ENCODE results near the gene AFG3L2.

Gene AFG3L2

GRCh38 chr18:12324991-12325725 is 51.9 kb downstream of the AFG3L2 start:
- no peak for DNase-seq (ENCODE audit: low read depth)

DNA sequence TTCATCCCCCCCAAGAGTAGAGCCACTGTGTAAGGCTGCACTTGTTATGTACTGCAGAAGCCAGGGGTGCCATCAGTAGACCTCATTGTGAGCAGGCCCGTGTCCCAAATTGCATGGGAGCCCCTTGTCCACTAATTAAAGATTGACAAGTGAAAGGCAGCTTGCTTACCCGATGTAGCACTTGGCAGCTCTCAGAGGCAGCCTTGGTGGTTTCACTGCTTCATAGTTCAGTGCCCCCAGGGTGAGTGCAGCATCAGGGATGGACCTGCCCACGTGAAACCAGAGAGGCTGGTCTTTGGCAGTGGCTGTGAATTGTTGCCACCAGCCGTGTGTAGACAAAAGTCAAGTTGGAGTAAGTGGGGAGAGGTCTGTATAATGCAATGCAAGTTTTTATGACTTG is 55.7 kb downstream of the AFG3L2 start:
- no peak for DNase-seq (ENCODE audit: low read depth)

DNA sequence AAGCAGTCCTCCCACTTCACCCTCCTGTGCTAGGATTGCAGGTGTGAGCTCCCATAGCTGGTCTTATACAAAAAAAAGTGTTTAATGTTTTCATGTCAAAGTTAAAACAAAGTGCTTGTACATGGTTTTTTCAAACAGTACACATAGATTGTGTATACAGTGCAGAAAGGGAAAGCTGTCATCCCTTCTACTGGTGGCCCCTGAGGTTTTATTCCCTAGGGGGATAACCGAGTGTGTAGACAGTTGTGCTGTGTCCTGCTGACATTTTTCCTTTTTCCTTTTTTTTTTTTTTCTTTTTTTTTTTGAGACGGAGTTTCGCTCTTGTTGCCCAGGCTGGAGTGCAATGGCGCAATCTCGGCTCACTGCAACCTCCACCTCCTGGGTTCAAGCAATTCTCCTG is 58.2 kb downstream of the AFG3L2 start:
- no peak for DNase-seq (ENCODE audit: low read depth)

- DNase-seq (ENCODE audit: low read depth): no peak
These were observed 58.7 kb downstream of the AFG3L2 start for GRCh38 chr18:12318334-12318697.

- no peak for DNase-seq (ENCODE audit: low read depth)
These were observed 59.2 kb downstream of the AFG3L2 start for GRCh38 chr18:12317664-12318333.

DNA sequence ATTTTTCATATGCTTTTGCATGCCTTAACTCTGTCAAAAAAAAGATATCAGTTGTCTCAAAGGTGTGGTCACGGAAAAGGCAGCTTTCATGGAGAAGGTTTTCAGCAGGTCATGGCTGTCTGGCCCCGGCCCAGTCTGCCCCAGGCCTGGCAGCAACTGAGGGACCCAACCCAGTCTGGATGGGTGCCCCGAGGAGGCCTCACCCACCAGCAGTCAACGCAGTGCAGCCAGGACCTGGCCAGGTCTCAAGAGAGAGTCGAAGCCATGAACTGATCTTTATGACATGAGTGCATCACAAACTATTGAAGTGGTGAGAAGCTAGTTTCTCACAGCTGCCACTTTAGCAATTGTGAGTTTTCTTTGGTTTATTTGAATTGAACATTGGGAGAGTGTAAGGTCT is 61.1 kb downstream of the AFG3L2 start:
- DNase-seq (ENCODE audit: low read depth): no peak

DNA sequence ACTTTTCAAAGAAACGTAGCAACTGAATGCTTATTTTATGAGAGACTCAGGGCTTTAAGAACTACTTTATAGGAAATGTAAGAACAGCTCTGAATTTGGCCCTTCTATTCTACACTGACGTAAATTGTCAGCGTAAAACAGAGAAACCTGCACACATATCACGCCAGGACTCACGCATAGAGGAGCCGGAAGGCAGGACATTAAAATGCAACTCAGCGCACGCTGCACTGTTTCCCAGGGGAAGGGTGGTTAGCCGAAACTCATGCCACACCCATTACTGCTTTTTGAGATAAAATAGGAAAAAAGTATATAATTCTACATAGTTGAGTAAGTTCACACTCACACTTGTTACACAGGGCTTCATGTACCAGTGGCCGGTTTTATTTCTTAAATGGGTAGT is 61.5 kb downstream of the AFG3L2 start:
- no peak for DNase-seq (ENCODE audit: low read depth)

DNA sequence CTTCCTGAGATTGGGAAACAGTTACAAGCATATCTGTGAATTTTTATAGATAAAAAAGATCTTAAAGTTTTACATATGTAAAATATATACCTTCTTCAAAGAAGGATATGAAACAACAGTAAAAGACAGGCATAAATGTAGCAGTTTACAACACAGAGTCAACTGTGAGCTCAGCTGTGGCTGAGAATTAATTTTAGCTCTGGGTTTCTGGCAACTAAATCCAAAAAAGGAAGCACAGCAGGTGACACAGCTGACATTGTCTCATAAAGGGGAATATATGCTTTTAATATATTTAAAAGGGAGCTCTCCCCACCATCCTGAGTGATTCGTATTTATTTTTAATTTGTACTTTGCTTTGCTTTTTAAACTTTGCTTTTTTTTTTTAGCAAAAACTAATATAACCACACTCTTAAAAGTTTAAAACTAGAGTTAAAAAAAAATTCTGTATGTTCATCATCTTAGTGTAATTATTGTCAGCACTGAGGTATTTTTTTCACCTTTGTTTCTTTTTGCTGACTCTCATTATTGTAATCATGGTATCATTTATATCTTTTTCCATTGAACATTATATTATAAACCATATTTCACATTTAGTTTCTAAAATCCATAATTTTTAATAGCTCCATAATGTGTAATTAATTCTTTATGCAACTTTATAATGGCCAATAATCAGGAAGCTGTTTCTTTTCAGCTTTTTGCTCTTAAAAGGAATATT is 62.3 kb downstream of the AFG3L2 start:
- no peak for DNase-seq (ENCODE audit: low read depth)

DNA sequence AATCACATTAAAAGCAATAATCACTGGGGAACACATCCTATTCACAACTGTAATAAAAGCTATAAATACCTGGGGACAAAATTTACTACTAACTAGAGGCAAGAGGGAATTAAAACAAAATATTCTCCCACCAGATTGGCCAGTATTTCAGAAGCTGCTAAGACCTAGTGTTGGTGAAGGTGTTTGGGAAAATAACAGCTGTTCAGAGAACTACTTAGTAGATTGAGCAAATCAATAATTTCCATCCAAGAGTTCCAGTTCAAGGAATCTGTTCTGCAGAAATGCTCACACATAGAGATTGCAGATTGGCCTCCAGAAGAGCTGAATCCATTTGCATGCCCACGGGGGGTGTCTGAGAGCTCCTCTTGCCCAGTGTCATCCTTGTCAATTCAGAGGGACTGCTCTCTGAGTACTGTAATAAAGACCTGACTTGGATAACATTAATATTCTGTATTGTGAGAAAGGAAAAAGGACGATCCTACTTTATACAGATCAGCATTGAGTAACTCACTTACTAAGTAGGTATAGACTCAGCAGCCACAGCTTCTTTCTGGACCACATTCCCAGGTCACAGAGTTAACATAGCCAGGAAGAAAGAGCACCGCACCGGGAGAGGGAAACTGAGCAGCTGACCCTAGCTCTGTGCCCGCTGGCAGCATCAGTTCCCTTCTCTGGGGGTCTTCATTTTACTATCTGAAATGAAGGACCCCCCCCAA is 63.3 kb downstream of the AFG3L2 start:
- no peak for DNase-seq (ENCODE audit: low read depth)

DNA sequence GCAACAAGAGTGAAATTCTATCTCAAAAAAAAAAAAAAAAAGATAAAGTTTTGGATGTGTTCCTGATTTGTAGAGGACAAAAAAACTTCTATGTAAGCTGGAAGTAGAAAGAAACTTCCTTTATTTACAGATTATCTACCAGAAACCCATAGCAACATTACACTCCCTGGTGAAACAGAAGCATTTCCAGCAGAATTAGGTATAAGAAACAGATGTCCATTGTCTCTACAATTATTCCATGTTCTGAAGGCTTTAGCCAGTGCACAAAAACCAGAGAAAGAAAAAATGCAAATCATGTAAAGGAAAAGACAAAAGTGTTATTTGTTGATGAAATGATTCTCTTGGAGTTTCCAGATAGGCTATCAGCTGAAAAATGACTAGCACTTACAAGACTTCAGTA is 64.1 kb downstream of the AFG3L2 start:
- DNase-seq (ENCODE audit: low read depth): no peak

- DNase-seq (ENCODE audit: low read depth): no peak
These were observed 66.3 kb downstream of the AFG3L2 start for GRCh38 chr18:12310762-12311161.

DNA sequence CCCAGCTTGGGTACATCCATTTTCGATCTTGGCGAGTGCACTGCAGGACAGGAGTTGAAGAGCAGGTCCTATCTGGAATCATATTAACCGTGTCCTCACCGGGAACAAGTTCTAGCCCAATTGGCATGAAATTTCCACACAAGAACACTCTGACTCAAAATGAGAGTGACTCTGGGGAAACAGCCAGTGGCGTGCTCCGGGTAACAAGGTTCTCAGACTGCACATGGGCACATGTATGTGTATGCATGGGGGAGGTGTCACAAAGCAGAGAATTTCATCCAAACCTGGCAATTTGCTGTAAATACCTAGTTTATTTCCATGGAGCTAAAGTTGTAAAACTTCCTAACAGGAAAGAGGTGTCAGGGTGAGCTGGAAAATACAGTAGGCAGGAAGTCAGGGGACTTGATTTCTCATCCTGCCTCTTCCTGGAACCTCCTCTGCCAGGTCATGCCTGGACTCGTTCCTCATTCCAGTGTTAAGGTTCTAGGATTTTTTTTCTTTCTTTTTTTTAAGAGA is 67.3 kb downstream of the AFG3L2 start:
- DNase-seq (ENCODE audit: low read depth): no peak

- DNase-seq (ENCODE audit: low read depth): no peak
These were observed 68.5 kb downstream of the AFG3L2 start for GRCh38 chr18:12308386-12309100.

DNA sequence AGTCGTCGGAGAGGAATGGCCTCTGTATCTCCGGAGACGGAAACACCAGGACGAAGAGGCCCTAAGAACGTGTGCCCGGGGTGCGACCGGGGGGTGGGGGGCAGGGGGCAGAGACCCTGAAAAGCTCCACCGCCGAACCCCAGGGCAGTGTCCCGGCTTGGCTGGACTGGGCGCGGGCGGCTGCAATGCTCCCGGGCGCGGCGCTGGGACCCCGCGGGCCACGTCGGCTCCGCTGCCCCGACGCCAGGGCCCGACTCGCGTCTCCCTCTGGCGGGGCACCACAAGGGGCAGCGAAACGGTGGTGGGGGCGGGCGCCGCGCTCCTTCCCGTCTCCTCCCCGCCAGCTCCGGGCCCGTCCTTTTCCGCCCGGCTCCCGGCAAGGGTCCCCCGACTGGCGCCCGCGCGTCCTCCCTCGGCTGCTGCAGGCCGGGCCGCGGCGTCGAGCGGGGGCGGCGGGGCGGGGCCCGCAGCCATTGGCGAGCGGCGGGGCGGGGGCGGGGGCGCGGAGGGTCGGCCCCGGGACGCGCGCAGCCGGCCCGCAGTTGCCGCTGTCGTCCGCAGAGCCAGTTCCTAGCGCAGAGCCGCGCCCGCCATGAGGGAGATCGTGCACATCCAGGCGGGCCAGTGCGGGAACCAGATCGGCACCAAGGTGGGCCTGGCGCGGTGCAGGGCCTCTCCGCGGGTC is 69.2 kb downstream of the AFG3L2 start, which contains the start of gene TUBB6:
TUBB6 (plus strand) TSS at position 541 of the 685 bp plus-strand sequence; CDS start at position 593, 52 bp downstream.
- no peak for DNase-seq (ENCODE audit: low read depth)

DNA sequence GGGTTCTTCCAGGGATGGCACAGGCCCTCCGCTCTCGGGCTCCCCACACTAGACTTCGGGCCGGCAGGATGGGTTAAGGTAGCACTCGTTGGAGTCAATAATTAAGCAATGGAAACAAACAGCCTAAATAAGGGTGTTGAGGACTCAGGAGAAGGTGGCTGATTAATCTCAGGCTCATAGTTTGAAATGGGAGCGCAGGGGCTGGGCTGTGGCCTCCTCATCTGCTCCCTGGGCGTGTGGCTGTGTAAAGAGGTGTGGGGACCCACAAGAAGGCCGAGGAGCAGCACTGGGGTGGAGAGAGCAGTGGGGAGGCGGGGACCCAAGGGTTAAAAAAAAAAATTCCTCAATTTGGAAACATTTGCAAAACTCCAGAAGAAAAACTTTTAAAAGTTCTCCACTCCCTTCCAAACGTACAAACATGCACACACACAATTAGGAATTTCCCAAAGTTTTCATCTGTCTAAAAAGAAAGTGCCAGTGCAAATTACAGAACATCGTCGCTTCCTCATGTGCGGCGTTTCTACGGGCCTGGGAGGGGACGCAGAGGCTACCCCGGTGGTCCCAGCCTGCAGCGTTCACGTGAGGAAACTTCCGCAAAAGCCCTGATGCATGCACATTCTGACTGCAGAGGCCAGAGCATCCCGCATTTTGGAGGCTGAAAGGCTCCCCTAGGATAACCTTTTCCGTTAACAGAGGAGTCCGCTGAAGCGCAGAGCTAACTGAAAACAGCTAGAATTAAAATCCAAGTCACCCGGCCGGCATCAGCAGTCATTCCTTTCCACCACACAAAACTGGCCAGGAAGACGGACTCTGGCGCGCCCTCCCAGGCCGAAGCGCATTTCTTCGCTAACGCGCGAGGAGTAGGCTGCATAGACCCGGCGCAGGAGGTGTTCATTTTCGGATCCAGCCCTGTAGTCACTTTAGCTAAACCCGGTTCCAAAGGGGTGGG is 70.0 kb downstream of the AFG3L2 start:
- no peak for DNase-seq (ENCODE audit: low read depth)

GRCh38 chr18:12305930-12306629 is 70.9 kb downstream of the AFG3L2 start:
- DNase-seq (ENCODE audit: low read depth): no peak

DNA sequence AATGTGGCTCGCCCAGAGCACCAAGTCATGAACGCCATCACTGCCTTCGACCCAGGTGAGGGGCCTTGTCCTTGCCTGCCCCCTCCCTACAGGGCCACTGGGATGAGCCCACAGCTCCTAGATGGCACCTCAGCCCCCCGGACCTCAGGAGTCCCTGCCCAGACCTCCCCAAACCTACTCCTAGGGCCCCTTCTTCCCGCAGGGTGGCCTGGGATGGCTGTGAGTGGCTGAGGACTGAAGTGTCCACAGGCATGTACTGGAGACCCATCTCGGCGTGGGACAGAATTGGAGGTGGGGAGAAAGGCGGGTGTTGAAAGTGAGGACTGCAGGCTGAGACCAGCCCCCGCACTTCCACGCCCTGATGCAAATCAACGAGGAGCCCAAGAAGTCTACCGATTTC is 71.8 kb downstream of the AFG3L2 start:
- DNase-seq (ENCODE audit: low read depth): no peak

GRCh38 chr18:12304351-12305210 is 72.4 kb downstream of the AFG3L2 start:
- DNase-seq (ENCODE audit: low read depth): no peak

All from stimulated activated CD8-positive, alpha-beta memory T cell treated with anti-CD3 and anti-CD28 coated beads, Interleukin-12 subunit alpha, Interleukin-12 subunit beta, amount 100 ng/mL, for 1 hour (primary cell).